ENCODE data around the gene KCNH3. TPM values are rescaled to one million over a fixed set of nuclear protein-coding genes. Genes with fewer than 3 reads are reported as not detected.

Gene KCNH3
- total and polyA plus RNA-seq, 4 donors: 0.07 to 0.24 (median 0.19) TPM; not detected in 1

- peaks cover 10 to 12% (median 11%) of the 10 kb centered on the region in 4 donors for H3K4me1 ChIP-seq (ENCODE audit: control insufficient read depth in 4 of 4, insufficient read depth in 4 of 4, low read length in 3 of 4)
- peaks cover 3 to 10% (median 5%) of the 10 kb centered on the region in 4 donors for H3K27me3 ChIP-seq (ENCODE audit: control insufficient read depth in 4 of 4, insufficient read depth in 4 of 4, low read length in 3 of 4)
- H3K36me3 ChIP-seq (ENCODE audit: control insufficient read depth in 4 of 4, insufficient read depth in 3 of 4, low read depth in 1 of 4, low read length in 3 of 4): no peaks in the 10 kb centered on the region
- no peak for DNase-seq (ENCODE audit: low spot score)
- no peaks in the 10 kb centered on the region for H3K9me3 ChIP-seq (ENCODE audit: control insufficient read depth in 4 of 4, low read length in 3 of 4)
- 72% methylated on average over 21 of the region's 21 CpGs for WGBS
- H3K4me3 ChIP-seq (ENCODE audit: low read depth in 1 of 3, low read length in 3 of 3): no peak overlapping the region
- no peak overlapping the region for H3K27ac ChIP-seq (ENCODE audit: low read depth in 1 of 2, low read length in 2 of 2)
- no peak overlapping the region for H3K9ac ChIP-seq (ENCODE audit: low read depth in 1 of 2, low read length in 2 of 2)
- TF ChIP-seq HNF4G (IDR thresholded peaks at IDR 0.05): no peak
- no peak for TF ChIP-seq ZBTB33 (IDR thresholded peaks at IDR 0.05)
- no peak for TF ChIP-seq CTCF (IDR thresholded peaks at IDR 0.05; ENCODE audit: low read depth, low read length, missing input control)
- no peak for TF ChIP-seq TAF1 (conservative IDR thresholded peaks at IDR 0.05)
- no peak for TF ChIP-seq HNF4A (conservative IDR thresholded peaks at IDR 0.05)
- TF ChIP-seq FOXA2 (IDR thresholded peaks at IDR 0.05): no peak
- TF ChIP-seq REST (IDR thresholded peaks at IDR 0.05): no peak
- TF ChIP-seq FOXA1 (IDR thresholded peaks at IDR 0.05): no peak
- TF ChIP-seq YY1 (IDR thresholded peaks at IDR 0.05): no peak
- TF ChIP-seq SP1 (IDR thresholded peaks at IDR 0.05): no peak
- no peak for TF ChIP-seq RAD21 (IDR thresholded peaks at IDR 0.05)
Measured at GRCh38 chr12:49540229-49541139, 1.7 kb downstream of the KCNH3 start.

- no peak for DNase-seq (ENCODE audit: low spot score)
- Histone ChIP-seq H3K4me3 (ENCODE audit: low read depth in 1 of 3, low read length in 3 of 3) (no peak overlapping the region), H3K27me3 (ENCODE audit: control insufficient read depth in 4 of 4, insufficient read depth in 4 of 4, low read length in 3 of 4) (peaks cover under 1 to 10% (median 4%) of the 10 kb centered on the region in 4 donors), H3K9ac (ENCODE audit: low read depth in 1 of 2, low read length in 2 of 2) (no peak overlapping the region), H3K4me1 (ENCODE audit: control insufficient read depth in 4 of 4, insufficient read depth in 4 of 4, low read length in 3 of 4) (peaks cover 10 to 12% (median 11%) of the 10 kb centered on the region in 4 donors), H3K9me3 (ENCODE audit: control insufficient read depth in 4 of 4, low read length in 3 of 4) (no peaks in the 10 kb centered on the region), H3K27ac (ENCODE audit: low read depth in 1 of 2, low read length in 2 of 2) (no peak overlapping the region), H3K36me3 (ENCODE audit: control insufficient read depth in 4 of 4, insufficient read depth in 3 of 4, low read depth in 1 of 4, low read length in 3 of 4) (no peaks in the 10 kb centered on the region)
- WGBS: 86% methylated on average over 18 of the region's 18 CpGs
- TF ChIP-seq MAX (IDR thresholded peaks at IDR 0.05): no peak
- no peak for TF ChIP-seq CTCF (IDR thresholded peaks at IDR 0.05; ENCODE audit: low read depth, low read length, missing input control)
- TF ChIP-seq TAF1 (conservative IDR thresholded peaks at IDR 0.05): no peak
- TF ChIP-seq GABPA (IDR thresholded peaks at IDR 0.05 in 1 of 2, conservative IDR thresholded peaks at IDR 0.05 in 1 of 2): no peak
- TF ChIP-seq SP1 (IDR thresholded peaks at IDR 0.05): no peak
- no peak for TF ChIP-seq YY1 (IDR thresholded peaks at IDR 0.05)
- no peak for TF ChIP-seq NR2F2 (IDR thresholded peaks at IDR 0.05)
- no peak for TF ChIP-seq JUND (IDR thresholded peaks at IDR 0.05)
- no peak for TF ChIP-seq HNF4G (IDR thresholded peaks at IDR 0.05)
- no peak for TF ChIP-seq RAD21 (IDR thresholded peaks at IDR 0.05)
- no peak for TF ChIP-seq ATF3 (IDR thresholded peaks at IDR 0.05)
- no peak for TF ChIP-seq EGR1 (IDR thresholded peaks at IDR 0.05; ENCODE audit: low read depth in 2 of 2)
Measured at GRCh38 chr12:49541140-49541861, 2.5 kb downstream of the KCNH3 start.
